HEK293 (cell line): ENCODE results near the gene MC1R.
"Not testable (repeated sequence)": the region's sequence is repeated elsewhere in the genome, so short reads cannot be mapped to it uniquely, and the experiment has no call there.

Experiments used
- CTCF ChIA-PET: fragments of 350-600 bp; formaldehyde crosslinking; extraction: SDS; loops from one replicate; lab custom pipeline; 2021; ENCODE audit warnings: antibody characterized with exemption; lab: Yijun Ruan, JAX
- POLR2A ChIA-PET: fragments of 300-600 bp; formaldehyde crosslinking; extraction: SDS; loops from one replicate; lab custom pipeline; 2020; ENCODE audit warnings: antibody characterized with exemption, inconsistent platforms; lab: Yijun Ruan, JAX
- H3K27ac ChIP-seq: fragments of 200-500 bp; sonication (Bioruptor generic); 2 replicates; pipeline ENCODE4 v1.5.1; 2014; ENCODE audit warnings: low read depth, low read length, control low read depth, inconsistent platforms; ENCODE audit errors: extremely low read depth
- H3K36me3 ChIP-seq, 2 experiments: fragments of 200-500 bp in 1 of 2; sonication (Bioruptor generic) in 1 of 2; 1 replicate in 1 of 2; 2 replicates in 1 of 2; pipeline ENCODE4 v1.5.1; 2014 to 2017; ENCODE audit warnings: inconsistent platforms in 2 of 2, low read length in 2 of 2; ENCODE audit not compliant: control insufficient read depth in 2 of 2, insufficient read depth in 1 of 2
- H3K4me1 ChIP-seq: fragments of 200-500 bp; sonication (Bioruptor generic); 2 replicates; pipeline ENCODE4 v1.5.1; 2014; ENCODE audit warnings: mild to moderate bottlenecking, low read length, inconsistent platforms; ENCODE audit not compliant: control insufficient read depth, insufficient read depth
- H3K4me3 ChIP-seq: 2 replicates; pipeline ENCODE4 v1.5.1; 2011; ENCODE audit warnings: low read depth, mild to moderate bottlenecking, control low read depth, low read length, moderate library complexity
- H3K9me3 ChIP-seq: fragments of 200-500 bp; sonication (Bioruptor generic); 2 replicates; pipeline ENCODE4 v1.5.1; 2014; ENCODE audit warnings: low read depth, low read length, inconsistent platforms; ENCODE audit not compliant: control insufficient read depth, insufficient read depth
- AEBP2 ChIP-seq: fragments of 450-650 bp; formaldehyde crosslinking; IDR thresholded peaks from 2 replicates; pipeline ENCODE4 v1.5.1; 2016; ENCODE audit warnings: missing biosample characterization, missing genetic modification characterization, borderline replicate concordance
- HOXA7 ChIP-seq: sonication (generic); formaldehyde crosslinking; IDR thresholded peaks from 2 replicates; pipeline ENCODE4 v1.8.1; 2022; ENCODE audit warnings: missing genetic modification reagents, borderline replicate concordance
- KLF7 ChIP-seq: fragments of 450-650 bp; formaldehyde crosslinking; IDR thresholded peaks from 2 replicates; pipeline ENCODE4 v1.5.1; 2016; ENCODE audit warnings: missing biosample characterization, missing genetic modification characterization, borderline replicate concordance
- MZF1 ChIP-seq: fragments of 450-650 bp; formaldehyde crosslinking; IDR thresholded peaks from 2 replicates; pipeline ENCODE4 v1.5.1; 2017; ENCODE audit warnings: missing biosample characterization, missing genetic modification characterization, borderline replicate concordance
- RBAK ChIP-seq: fragments of 450-650 bp; formaldehyde crosslinking; IDR thresholded peaks from 2 replicates; pipeline ENCODE4 v1.5.1; 2016; ENCODE audit warnings: missing biosample characterization, missing genetic modification characterization
- SP7 ChIP-seq: fragments of 450-650 bp; formaldehyde crosslinking; IDR thresholded peaks from 2 replicates; pipeline ENCODE4 v1.5.1; 2016; ENCODE audit warnings: missing biosample characterization, missing genetic modification characterization
- YY2 ChIP-seq: fragments of 450-650 bp; formaldehyde crosslinking; IDR thresholded peaks from 2 replicates; pipeline ENCODE4 v1.5.1; 2016; ENCODE audit warnings: missing biosample characterization, missing genetic modification characterization
- ZBTB11 ChIP-seq: fragments of 450-650 bp; formaldehyde crosslinking; conservative IDR thresholded peaks from 2 replicates; pipeline ENCODE4 v1.5.1; 2016; ENCODE audit warnings: low read depth, missing biosample characterization, missing genetic modification characterization
- ZFP3 ChIP-seq: fragments of 450-650 bp; formaldehyde crosslinking; IDR thresholded peaks from 2 replicates; pipeline ENCODE4 v1.5.1; 2016; ENCODE audit warnings: low read depth, missing biosample characterization, missing genetic modification characterization
- ZFP69B ChIP-seq: fragments of 450-650 bp; formaldehyde crosslinking; IDR thresholded peaks from 2 replicates; pipeline ENCODE4 v1.5.1; 2016; ENCODE audit warnings: missing biosample characterization, missing genetic modification characterization
- ZNF138 ChIP-seq: fragments of 450-650 bp; formaldehyde crosslinking; IDR thresholded peaks from 2 replicates; pipeline ENCODE4 v1.5.1; 2016; ENCODE audit warnings: missing biosample characterization, missing genetic modification characterization, borderline replicate concordance
- ZNF202 ChIP-seq: fragments of 450-650 bp; formaldehyde crosslinking; IDR thresholded peaks from 2 replicates; pipeline ENCODE4 v1.5.1; 2016; ENCODE audit warnings: missing biosample characterization, missing genetic modification characterization, borderline replicate concordance
- ZNF280C ChIP-seq: fragments of 450-650 bp; formaldehyde crosslinking; IDR thresholded peaks from 2 replicates; pipeline ENCODE4 v1.5.1; 2016; ENCODE audit warnings: missing biosample characterization, missing genetic modification characterization
- ZNF366 ChIP-seq: fragments of 450-650 bp; formaldehyde crosslinking; conservative IDR thresholded peaks from 2 replicates; pipeline ENCODE4 v1.5.1; 2016; ENCODE audit warnings: missing biosample characterization, missing genetic modification characterization
- ZNF549 ChIP-seq: fragments of 450-650 bp; IDR thresholded peaks from 2 replicates; pipeline ENCODE4 v1.5.1; 2018; ENCODE audit warnings: missing biosample characterization, missing genetic modification characterization, mild to moderate bottlenecking, inconsistent platforms, moderate library complexity
- ZNF585B ChIP-seq: fragments of 450-650 bp; formaldehyde crosslinking; IDR thresholded peaks from 2 replicates; pipeline ENCODE4 v1.5.1; 2016; ENCODE audit warnings: missing biosample characterization, missing genetic modification characterization
- ZNF621 ChIP-seq: fragments of 450-650 bp; formaldehyde crosslinking; IDR thresholded peaks from 2 replicates; pipeline ENCODE4 v1.5.1; 2017; ENCODE audit warnings: missing biosample characterization, missing genetic modification characterization
- ZNF629 ChIP-seq: fragments of 450-650 bp; formaldehyde crosslinking; IDR thresholded peaks from 2 replicates; pipeline ENCODE4 v1.5.1; 2017; ENCODE audit warnings: missing biosample characterization, missing genetic modification characterization
- TF ChIP-seq, protein P1 (sequence below): fragments of 450-650 bp; formaldehyde crosslinking; IDR thresholded peaks from 2 replicates; pipeline ENCODE4 v1.5.1; 2016; ENCODE audit warnings: missing biosample characterization, missing genetic modification characterization

Gene MC1R

GRCh38 chr16:89935620-89936019 lies 17.0 kb downstream of the MC1R start:
- POLR2A ChIA-PET, H3K36me3 ChIP-seq, H3K4me3 ChIP-seq, H3K27ac ChIP-seq, H3K4me1 ChIP-seq, CTCF ChIA-PET, H3K9me3 ChIP-seq: not testable (repeated sequence)

DNA sequence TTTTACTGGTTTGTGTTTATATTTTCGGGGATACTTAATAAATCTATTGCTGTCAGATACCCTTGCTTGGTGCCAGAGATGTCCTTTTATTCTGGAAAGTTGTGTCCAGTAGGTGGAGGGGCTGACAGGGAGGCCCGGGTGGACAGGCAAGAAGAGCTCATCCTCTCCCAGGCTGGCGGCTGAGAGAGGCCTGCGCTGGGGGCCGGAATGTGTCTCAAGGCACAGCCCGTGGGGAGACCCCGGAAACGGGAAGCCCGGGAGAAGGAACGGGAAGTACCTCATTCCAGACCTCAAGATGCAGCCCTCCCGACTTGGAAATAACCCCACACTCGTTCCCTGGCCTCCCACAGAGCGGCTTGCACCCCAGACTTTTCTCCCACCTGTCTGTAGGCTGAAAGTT lies 17.4 kb downstream of the MC1R start:
- no peak overlapping the region for H3K27ac ChIP-seq
- peaks cover 0 to 5% of the 10 kb centered on the region in 2 experiments; a peak in 1 of 3 replicates for H3K36me3 ChIP-seq
- TF ChIP-seq AEBP2 (tag by site-specific recombination) (no peak), ZFP3 (tag by site-specific recombination) (no peak), ZNF629 (tag by site-specific recombination) (no peak), ZNF549 (tag by site-specific recombination) (no peak), ZBTB11 (no peak), KLF7 (no peak), HOXA7 (no peak), YY2 (no peak), ZNF280C (tag by site-specific recombination) (no peak), MZF1 (tag by site-specific recombination) (no peak), RBAK (no peak), ZNF366 (tag by site-specific recombination) (no peak), ZFP69B (tag by site-specific recombination) (no peak), ZNF202 (no peak), SP7 (tag by site-specific recombination) (no peak), ZNF585B (tag by site-specific recombination) (no peak), ZNF138 (tag by site-specific recombination) (no peak), ZNF621 (no peak)
- TF ChIP-seq, protein P1, sequence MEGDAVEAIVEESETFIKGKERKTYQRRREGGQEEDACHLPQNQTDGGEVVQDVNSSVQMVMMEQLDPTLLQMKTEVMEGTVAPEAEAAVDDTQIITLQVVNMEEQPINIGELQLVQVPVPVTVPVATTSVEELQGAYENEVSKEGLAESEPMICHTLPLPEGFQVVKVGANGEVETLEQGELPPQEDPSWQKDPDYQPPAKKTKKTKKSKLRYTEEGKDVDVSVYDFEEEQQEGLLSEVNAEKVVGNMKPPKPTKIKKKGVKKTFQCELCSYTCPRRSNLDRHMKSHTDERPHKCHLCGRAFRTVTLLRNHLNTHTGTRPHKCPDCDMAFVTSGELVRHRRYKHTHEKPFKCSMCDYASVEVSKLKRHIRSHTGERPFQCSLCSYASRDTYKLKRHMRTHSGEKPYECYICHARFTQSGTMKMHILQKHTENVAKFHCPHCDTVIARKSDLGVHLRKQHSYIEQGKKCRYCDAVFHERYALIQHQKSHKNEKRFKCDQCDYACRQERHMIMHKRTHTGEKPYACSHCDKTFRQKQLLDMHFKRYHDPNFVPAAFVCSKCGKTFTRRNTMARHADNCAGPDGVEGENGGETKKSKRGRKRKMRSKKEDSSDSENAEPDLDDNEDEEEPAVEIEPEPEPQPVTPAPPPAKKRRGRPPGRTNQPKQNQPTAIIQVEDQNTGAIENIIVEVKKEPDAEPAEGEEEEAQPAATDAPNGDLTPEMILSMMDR (tag by site-specific recombination) = no peak
- TF ChIP-seq, all 188 proteins: peak for 0
- CTCF ChIA-PET = no interaction called here
- no peaks in the 10 kb centered on the region for H3K9me3 ChIP-seq
- POLR2A ChIA-PET = no interaction called here
- no peaks in the 10 kb centered on the region for H3K4me1 ChIP-seq
- no peak overlapping the region for H3K4me3 ChIP-seq
